CD4-positive, alpha-beta T cell treated with Interleukin-15 for 1 hour (primary cell): ENCODE data around the gene MB.
"Not testable (repeated sequence)": the region's sequence is repeated elsewhere in the genome, so short reads cannot be mapped to it uniquely, and the experiment has no call there.

Experiments used
- DNase-seq: peaks from one replicate; pipeline ENCODE4 v3.0.0-alpha.2; 2020

Gene MB

DNA sequence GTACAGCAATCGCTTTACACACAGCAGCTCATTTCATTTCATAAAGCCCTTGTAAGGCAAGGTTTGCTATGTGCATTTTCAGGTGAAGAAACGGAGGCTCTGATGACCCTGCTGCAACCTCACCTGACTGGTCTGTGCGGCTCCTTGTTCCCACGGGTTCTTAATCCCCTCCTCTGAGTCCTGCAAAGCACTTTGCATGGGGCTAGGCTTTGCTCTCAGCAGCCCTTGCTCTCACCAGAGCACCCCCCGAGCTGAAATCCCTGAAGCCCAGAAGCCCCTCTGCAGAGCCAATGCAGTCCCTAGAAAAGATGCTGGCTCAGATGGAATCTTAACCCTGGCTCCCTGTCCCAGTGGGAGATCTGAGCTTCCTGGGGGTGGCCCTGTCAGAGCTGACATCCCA is 20.1 kb upstream of the MB start:
- DNase-seq = no peak

DNA sequence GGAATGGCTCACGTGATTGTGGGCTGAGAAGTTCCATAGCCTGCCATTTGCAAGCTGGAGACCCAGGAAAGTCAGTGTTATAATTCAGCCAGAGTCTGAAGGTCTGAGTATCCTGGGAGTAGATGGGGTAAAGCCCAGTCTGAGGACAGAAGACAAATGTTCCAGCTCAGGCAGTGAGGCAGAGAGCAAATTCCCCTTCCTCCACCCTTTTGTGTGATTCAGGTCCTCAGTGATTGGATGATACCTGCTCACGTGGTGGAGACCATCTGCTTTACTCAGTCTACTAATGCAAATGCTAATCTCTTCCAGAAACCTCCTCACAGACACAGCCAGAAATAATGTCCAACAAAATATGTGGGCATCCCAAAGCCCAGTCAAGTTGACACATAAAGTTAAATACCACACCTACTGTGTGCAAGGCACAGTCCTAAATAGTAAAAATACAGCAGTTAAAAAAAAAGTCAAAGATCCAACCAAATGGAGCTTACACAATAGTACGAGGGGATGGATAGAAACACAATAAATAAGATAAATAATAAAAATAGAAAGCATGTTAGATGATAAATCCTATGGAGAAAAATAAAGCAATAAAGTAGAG is 17.9 kb upstream of the MB start:
- DNase-seq = no peak

DNA sequence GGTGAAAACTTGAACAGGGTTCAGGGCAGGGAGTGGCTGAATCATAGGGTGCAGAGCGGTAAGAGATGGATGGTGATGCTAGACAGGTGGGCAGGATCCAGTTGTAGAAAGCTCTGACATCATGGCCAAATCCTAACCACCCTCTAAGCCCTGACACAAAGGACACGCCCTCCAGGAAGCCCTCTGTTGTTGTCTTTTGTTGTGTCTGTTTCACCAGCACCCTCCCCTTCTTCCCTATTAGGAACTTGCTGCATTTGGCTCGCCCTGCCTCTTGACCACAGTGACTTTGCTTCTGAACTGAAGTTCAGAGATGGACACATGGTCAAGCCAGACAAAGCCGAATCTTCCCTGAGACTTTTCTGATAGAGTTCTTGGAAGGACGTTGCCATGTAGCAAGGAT is 16.9 kb upstream of the MB start:
- no peak for DNase-seq

DNA sequence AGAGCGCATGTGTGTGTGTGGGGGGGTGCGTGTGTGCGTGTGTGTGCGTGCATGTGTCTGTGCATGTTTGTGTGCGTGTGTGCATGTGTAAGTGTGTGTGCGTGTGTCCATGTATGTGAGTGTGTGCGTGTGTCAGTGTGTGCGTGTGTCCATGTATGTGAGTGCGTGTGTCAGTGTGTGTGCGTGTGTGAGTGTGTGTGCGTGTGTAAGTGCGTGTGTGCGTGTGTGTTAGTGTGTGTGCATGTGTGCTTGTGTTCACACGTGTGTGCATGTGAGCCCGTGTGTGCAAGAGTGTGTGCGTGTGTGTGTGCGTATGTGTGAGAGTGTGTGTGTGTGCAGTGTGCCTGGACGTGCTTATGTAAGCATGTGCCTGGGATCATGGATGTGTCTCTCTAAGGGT is 16.4 kb upstream of the MB start:
- no peak for DNase-seq

DNA sequence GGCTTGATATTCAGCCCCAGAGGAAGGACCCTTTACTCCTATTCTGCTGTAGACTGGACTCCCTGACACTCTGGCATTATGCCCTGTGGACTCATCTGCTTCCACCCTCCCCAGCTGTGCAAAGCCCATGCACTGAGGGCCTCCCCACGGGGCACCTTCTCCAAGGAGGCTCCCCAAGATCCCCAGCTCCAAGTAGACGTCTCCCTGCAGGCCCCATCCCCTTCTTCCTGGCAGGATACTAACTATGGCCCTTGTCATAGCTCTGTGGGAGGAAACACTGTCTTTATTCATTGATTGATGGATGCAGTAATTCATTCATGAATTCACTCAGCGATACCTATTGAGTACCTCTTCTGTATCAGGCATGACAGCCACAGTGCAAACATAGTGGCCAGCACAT is 15.8 kb upstream of the MB start:
- DNase-seq = no peak

DNA sequence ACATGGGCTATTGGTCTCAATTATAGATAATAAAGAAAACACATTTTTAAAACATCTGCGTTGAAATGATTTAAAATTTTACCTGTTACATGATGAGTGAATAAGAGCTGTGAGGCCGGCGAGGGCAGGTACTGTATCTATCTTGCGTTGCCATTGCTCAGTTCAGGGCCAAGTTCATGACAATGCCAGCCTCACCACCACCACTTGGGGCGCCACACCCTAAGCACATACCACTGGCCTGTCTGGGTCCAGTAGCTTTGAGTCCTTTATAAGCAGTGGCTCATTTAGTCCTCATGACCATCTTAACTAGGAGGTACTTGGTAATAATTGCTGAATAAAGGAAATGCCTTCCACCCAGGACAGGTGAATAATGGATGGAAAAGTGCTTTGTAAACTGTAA is 14.5 kb upstream of the MB start:
- peak; percentile 36 for DNase-seq

DNA sequence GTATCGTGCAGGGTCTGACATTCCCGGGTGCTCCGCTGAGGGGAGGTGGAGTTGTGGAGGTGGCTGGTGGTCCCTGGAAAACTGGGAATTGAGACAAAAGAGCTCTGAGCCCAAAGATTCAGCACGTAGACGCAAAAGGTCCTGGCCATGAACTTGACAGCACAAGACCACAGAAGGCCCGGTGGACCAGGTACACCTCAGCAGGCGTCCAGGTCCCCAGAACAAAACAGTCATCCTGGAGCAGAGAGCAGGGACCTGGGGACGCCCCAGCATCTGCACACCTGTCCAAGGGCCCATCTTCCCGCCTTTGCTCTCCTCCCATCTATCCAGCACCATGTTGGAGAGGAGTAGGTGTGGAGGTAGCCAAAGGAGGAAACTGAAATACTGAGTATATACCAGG is 13.8 kb upstream of the MB start:
- no peak for DNase-seq

DNA sequence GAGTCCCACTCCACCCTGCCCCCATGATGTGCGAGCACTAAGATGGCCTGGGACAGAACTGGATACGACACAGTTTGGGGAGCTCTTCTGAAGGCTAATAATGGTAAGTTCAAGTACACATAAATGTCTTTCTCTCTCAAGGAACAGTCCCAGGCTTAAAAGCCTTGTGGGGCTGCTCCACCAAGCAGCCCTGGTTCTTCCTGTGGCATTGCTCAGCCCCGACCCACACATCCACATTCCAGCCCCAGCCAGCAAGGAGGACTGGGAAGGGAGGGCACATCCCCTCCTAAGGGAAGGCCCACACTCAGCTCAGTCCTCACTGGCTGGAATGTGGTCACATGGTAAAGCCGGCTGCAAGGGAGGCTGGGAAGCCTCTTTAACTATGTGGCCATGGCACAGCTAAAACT is 13.3 kb upstream of the MB start:
- DNase-seq = no peak

DNA sequence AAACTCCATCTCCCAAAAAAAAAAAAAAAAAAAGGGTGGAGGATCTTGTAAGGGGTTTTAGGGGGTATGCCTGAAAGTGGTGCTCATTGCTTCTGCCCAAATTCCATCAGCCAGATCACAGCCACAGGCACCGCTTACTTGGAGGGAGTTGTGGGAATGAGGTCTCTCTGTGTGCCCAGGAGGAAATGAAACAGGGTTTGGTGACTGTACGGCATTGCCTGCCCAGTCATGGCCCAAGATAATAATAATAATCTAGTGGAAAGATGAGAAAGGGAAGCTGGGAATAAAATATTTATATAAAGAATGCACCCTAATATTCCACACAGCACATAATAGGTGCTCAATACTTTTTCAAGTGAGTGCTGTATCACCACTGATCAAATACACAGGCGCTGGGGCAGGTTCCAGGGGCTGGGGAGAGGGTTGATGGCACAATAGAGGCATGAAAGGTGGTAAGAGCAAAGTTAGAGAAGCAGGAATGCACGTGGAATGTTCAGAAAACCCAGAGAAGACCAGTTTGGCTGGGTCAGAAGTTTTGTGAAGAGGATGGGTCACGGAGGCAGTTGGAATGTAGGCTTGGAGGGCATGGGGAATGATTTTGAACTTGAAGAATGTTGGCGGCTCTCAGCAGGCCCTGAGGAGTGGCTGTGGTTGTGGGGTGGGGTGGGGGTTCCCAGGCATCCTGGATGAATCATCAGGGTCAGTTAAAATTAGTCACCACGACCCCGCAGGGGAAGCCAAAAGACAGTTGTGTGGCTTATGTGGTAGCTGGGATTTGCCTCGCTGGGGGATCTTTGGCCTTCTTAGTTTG is 12.5 kb upstream of the MB start:
- DNase-seq = peak; percentile 60

DNA sequence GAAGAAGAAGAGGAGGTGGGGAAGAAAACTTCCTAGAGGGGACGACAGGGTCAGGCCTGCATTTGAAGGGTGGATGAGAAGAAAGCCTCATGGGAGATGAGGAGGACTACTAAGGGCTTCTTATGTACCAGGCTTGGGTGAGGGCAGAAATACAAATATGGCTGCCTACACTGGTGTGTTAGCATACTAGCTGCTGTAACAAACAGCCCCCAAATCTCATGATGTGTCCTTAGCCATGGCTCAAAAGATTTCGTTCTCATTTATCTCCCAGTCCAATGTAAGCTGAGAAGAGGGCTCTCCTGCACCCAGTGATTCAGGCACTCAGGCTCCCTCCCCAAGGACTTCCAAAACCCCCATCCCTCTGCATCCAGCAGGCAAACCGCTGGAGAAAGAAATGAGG is 11.6 kb upstream of the MB start:
- no peak for DNase-seq

DNA sequence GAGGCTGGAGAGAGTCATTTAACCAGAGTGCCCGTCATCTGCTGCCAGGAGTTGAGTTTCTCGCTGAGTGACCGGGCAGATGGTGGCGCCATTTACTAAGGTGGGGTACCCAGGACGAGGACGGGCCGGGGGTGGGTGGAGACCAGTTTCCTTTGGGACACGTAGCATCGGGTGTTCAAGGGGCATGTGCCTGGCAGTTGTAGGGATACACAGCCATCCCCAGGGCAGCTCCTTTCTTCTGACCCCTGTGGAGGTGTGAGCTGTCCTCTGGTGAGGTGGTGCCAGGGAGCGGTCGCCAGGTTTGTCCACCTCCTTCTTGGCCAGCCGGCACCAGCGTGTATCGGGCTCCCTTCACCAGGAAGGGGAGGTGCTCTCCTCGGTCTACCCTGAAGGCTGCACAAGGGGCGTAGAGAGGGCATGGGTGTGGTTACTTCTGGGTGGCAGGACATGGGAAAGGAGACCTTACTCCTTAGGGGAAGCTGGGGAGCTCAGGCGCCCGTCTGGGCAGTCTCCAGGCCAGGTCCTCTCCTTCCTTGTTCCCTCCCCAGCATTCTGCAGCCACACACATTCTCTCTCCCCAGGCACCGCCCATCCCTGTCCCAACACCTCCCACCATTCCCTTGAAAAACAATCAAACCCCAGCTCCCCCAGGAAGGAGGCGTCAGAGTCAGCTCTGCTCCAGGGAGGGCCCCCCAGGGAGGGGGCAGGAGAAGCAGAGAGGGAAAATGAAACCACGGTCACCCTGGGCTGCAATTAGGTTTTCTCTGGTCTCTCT is 10.3 kb upstream of the MB start:
- peak; percentile 48 for DNase-seq

DNA sequence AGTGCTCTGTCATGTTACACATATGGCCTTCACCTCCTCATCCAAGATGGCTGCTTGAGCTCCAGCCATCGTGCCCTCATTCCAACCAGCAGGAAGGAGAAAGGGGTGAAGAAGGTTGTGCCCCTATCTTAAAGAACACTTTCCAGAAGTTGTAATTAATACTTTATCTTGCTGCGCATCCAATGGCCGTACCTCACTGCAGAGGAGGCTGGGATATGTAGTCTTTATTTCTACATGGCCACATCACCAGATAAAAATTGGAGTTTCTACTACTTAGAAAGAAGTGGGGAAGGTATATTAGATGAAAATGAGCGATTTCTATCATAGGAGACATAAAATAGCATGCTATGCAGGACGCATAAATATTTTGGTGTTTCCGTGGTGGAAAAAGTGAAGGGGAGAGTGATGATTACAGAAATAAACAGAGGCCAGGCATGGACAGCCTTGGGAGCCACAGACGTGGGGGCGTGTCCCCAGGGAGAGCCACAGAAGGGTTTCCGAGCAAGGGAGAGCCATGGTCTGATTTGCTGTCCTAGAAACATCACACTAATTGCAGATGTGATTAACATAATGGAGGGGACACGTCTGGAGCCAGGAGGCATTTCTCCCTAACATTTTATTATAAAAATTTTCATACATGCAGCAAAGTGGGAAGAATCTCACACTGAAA is 8.8 kb upstream of the MB start:
- no peak for DNase-seq

DNA sequence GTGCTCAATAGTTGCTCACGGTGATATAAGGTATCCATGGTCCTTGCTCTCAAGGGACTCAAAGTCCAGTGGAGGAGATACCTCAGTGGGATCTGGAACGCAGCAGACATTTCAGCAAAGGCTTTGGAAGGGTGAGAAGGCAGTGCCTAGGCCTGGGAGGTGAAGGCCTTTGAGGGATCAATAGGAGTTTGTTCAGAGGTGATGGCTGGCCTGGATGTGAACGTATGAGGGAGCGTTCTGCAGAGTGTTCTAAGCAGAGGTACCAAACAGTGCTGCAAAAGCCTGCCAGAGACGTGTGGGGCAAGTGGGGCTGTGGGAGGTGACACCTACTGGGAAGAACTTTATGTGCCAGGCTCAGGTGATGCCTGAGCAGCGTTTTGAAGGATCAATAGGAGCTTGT is 7.4 kb upstream of the MB start:
- no peak for DNase-seq

DNA sequence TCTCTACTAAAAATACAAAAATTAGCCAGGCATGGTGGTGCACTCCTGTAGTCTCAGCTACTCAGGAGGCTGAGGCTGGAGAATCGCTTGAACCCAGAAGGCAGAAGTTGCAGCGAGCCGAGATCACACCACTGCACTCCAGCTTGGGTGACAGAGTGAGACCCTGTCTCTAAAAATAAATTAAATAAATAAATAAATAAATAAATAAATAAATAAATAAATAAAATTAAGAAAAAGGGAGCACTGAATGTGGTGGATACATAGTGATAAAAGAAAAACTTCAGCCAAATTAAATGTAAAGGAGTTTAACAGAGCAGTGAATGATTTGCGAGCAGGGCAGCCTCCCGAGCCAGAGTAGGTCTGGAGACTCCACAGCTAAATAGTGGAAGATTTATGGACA is 6.8 kb upstream of the MB start:
- DNase-seq = not testable (repeated sequence)

DNA sequence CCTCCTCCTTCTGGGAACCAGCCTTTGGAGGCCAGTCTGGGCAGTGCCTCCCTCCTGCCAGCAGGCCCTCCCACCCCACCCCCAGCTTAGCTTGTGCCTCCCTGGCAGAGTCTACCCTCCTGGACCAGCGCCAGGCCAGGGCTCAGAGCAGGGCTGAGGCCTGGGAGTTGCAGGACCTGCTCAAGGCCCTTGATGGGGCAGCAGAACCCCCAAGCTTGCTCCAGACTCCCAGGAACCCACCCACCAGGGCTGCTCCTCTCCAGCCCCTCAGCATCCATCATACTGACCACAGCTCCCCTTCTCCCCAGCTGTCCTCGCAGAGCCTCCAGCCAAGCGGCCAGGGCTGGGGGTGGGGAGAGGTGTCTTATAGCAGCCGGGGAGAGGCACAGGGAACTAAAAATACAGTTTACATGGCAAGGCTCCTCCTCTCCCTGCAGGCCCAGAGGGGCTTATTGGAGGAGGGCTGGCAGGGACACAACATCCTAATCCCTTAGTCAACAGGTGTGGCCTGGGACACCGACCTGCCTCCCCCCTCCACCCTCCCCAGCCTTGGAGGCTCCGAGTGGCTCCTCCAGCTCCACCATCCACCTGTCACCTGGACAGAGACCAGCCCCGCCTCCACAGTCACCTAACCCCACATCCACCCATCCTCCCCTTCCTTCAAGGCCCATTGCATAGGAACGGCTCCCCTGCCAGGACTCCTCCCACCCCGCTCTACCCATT is 5.2 kb upstream of the MB start:
- no peak for DNase-seq

DNA sequence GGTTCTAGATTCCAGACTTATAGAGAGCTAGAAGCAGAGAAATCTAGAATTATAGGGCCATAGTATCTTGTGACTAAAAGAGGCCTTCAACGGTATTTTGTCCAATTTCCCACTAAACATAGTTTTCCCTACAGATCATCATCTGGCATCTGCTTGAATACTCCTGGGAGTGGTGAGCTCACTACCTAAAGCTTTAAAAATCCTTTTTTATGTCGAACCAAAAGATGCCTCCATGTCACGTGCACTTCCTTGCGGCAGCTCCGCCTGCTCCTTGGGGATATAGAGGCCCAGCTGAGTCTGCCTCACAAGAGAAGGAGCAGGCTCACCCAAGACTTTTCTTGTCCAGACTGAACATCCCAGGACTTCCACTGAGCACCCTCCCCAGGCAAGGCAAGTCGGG is 4.3 kb upstream of the MB start:
- DNase-seq = no peak

DNA sequence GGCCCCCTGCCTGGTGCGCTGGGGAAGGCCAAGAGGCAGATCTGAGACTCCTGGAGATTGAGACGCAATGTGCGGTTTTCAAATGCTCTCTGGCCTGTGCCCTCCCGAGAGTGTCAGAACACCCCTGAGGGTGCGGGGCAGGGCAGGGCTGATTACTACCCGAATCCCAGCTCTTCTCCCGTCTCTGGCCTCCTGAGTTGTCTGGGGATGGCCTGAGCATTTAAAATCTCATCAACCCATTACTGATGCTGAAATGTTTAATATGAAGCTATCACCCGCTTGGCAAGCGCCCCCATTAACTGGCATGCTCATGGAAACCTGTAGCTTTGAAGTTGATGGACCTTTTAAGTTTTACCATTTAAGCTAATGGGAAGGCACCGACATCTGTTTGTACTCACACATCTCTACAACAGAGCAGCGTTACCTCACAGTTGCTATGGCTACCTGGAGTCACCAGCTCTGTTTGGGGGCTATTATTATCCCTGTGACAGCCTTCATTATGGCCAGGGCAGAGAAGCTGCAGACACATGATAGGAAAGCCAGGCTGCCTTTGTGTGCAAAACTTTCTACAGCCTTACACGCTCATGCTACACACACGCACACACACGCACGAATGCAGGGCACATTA is 3.6 kb upstream of the MB start:
- DNase-seq = no peak

DNA sequence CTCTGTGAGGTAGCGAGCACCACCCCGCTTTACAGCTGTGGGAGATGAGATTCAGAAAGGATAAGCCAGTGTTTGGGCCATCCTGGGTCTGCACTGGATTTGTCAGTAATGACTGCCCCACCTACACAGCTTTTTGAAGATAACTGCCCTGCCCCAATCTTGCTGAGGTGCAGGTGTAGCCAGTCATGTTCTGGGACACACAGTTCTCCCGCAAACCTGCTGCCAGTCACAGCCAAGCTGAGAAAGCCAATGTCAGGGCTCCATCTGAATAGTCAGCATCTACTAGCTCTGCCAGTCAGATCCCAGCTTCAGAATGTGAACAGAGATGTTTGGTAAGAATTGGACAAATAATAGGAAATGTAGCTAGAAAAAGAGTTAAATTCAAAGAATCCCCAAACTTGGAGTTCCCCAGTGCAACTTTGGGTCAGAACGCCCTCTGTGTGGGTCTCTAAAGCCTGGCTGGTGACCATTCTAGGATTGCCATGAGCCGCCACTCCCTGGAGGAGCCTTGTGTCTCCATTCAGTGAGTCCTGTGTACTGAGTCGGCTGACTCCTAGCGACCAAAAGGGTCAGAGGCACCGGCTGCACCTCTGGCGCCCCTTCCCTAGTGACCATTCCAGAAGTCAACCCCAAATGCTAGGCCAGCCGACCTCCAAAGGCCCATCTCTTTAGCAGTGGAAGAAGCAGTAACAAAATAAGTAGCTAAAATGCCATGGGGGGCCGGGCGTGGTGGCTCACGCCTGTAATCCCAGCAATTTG is 2.4 kb upstream of the MB start:
- no peak for DNase-seq

DNA sequence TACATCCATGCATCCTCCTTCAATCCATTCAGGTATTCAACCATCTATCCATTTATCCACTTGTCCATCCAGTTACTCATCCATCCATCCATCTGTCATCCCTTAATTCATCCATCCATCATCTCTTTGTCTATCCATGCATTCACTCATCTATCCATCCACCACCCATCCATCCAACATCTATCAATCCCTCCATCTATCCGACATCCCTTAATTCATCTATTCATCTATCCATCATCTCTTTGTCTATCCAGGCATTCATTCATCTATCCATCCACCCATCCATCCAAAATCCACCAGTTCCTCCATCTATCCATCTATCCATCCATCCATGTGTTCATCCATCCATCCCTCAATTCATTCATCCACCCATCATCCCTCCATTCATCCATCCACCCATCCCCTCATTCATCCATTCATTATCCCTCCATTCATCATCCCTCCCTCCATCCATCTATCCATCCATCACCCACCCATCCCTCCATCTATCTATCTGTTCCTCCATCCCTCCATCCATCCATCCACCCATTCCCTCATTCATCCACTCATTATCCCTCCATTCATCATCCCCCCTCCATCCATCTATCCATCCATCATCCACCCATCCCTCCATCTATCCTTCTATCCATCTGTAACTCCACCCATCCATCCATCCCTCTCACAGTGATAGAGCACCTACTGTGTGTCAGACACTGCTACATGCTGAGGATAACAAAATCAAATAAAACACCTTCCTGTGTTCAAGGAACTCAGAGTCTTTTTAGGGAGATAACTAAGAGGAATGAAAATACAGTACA is 1.5 kb upstream of the MB start:
- DNase-seq = no peak

DNA sequence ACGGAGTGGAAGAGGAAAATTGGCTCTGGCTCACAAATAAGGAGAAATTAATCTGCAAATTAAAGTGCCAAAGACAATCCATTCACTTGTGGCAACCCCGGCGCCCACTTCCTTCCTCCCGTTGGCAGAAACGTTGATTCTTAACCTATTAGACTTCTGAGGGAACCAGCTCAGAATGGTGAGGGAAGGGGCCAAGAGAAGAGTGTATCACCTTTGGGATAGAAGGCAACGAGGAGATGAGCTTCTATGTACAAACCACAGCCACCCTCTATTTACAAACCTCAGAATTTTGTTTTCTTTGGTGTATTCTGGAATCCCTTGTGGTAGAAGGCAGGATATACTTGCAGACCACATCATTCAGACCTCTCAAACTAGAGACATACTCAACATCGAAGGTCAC is 1.1 kb downstream of the MB start:
- DNase-seq = no peak

DNA sequence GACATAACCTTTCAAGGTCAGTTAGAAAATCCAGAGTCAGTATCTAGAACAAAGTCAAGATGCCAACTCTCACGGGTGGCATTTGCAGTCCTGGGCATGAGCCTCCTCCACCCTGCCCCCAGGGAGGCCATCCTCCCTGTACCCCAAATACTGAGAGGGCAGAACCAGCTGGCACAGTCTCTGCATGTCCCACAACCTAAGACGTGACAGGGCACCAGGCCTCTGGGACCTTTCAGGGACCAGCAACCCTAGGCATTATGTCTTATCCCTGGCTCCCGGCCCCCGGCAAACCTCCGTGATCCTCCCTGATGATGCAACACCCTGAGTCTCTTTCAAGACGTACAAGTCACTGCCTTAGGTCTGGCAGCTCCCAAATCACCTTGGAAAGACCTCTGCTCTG is 2.0 kb downstream of the MB start:
- DNase-seq = no peak
